Measurements from ENCODE around the gene SLC35F4. TPM values are rescaled to one million over a fixed set of nuclear protein-coding genes. Genes with fewer than 3 reads are reported as not detected.

Gene SLC35F4
- polyA plus RNA-seq, 1 donor (not counting 4 experiments of a cell fraction or from before 2014, with no cell fraction given), result not detected

DNA sequence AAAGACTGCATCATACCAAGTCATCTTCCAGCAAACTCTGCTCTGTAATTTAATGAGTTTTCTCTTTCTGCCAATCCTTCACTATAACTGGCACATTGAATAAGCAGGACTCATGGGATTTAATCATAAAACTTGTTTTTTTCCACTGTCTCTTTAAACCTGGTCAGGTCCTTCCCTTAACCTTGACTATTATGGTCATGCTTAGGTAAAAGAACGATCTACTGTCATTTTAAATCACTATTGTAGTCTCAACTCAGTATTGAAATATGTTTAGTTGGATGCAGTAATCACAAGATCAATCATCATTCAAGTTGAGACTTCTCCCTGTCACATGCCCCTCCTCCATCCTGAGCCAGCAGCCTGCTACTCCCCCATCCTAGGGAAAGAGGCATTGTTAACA is 56.1 kb downstream of the SLC35F4 start:
- no peaks in the 10 kb centered on the region for H3K36me3 ChIP-seq (ENCODE audit: control insufficient read depth in 2 of 2, extremely low read depth in 1 of 2, insufficient read depth in 2 of 2, low read length in 2 of 2)
- no peak overlapping the region for H3K4me3 ChIP-seq (ENCODE audit: control insufficient read depth in 2 of 3, extremely low read depth in 1 of 3, insufficient read depth in 2 of 3, low read depth in 1 of 3, low read length in 3 of 3)
- H3K79me2 ChIP-seq (ENCODE audit: control insufficient read depth, insufficient read depth, low read length), result no peaks in the 10 kb centered on the region
- dilution Hi-C loops (cut with MboI; ENCODE audit: extremely low pct_ligation_motif_present, low sequenced_read_pairs), result no loop called here
- H3K27ac ChIP-seq (ENCODE audit: control insufficient read depth, insufficient read depth, low read length), result no peak overlapping the region
- no peak overlapping the region for H3K4me2 ChIP-seq (ENCODE audit: control insufficient read depth, extremely low read depth, insufficient read depth, low read depth, low read length)
- H3K4me1 ChIP-seq (ENCODE audit: control insufficient read depth, extremely low read depth, insufficient read depth, low read length), result no peaks in the 10 kb centered on the region
- no peak for TF ChIP-seq EZH2 (IDR thresholded peaks at IDR 0.05; ENCODE audit: low read length)
- TF ChIP-seq, protein P1, sequence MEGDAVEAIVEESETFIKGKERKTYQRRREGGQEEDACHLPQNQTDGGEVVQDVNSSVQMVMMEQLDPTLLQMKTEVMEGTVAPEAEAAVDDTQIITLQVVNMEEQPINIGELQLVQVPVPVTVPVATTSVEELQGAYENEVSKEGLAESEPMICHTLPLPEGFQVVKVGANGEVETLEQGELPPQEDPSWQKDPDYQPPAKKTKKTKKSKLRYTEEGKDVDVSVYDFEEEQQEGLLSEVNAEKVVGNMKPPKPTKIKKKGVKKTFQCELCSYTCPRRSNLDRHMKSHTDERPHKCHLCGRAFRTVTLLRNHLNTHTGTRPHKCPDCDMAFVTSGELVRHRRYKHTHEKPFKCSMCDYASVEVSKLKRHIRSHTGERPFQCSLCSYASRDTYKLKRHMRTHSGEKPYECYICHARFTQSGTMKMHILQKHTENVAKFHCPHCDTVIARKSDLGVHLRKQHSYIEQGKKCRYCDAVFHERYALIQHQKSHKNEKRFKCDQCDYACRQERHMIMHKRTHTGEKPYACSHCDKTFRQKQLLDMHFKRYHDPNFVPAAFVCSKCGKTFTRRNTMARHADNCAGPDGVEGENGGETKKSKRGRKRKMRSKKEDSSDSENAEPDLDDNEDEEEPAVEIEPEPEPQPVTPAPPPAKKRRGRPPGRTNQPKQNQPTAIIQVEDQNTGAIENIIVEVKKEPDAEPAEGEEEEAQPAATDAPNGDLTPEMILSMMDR (optimal IDR thresholded peaks at IDR 0.05 in 1 of 3, IDR thresholded peaks at IDR 0.05 in 1 of 3, conservative IDR thresholded peaks at IDR 0.05 in 1 of 3; ENCODE audit: extremely low read depth in 1 of 3, insufficient read depth in 2 of 3, low read length in 3 of 3), result no peak
- no peak overlapping the region for H3K9ac ChIP-seq (ENCODE audit: control insufficient read depth, extremely low read depth, insufficient read depth, low read length)
- no peak overlapping the region for H2AFZ ChIP-seq (ENCODE audit: control insufficient read depth, low read length)
- FAIRE-seq, result no peak
- H3K9me3 ChIP-seq (ENCODE audit: control insufficient read depth, low read depth, low read length), result no peaks in the 10 kb centered on the region
- H3K27me3 ChIP-seq (ENCODE audit: control insufficient read depth, extremely low read depth, insufficient read depth, low read length), result no peaks in the 10 kb centered on the region
- H3K9me1 ChIP-seq (ENCODE audit: control insufficient read depth, extremely low read depth, insufficient read depth, low read length), result no peaks in the 10 kb centered on the region
- H4K20me1 ChIP-seq (ENCODE audit: control insufficient read depth, extremely low read depth, insufficient read depth, low read length), result no peaks in the 10 kb centered on the region
- DNase-seq (ENCODE audit: low read depth, low spot score), result no peak

DNA sequence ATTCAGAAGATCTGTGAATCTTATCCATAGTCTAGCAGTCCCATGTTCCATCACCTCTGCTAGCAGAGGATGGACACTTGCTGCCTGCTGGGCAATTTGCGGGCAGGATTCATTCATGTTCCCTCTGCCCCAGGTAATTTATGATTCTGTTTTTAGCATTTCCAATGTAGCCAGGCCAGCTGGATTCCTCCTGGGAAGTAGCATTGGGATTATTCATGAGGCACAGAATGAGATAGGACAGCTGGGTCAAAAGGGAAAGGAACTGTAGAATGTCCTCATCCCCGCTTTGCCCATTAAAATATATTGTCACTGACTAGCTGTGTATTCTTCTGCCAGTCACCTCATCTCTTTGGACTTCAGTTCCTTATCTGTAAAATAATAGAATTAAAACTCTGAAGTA is 68.7 kb downstream of the SLC35F4 start:
- Histone ChIP-seq H3K9me1 (ENCODE audit: control insufficient read depth, extremely low read depth, insufficient read depth, low read length) (no peaks in the 10 kb centered on the region), H3K4me3 (ENCODE audit: control insufficient read depth in 2 of 3, extremely low read depth in 1 of 3, insufficient read depth in 2 of 3, low read depth in 1 of 3, low read length in 3 of 3) (no peak overlapping the region), H3K4me1 (ENCODE audit: control insufficient read depth, extremely low read depth, insufficient read depth, low read length) (no peaks in the 10 kb centered on the region), H3K9ac (ENCODE audit: control insufficient read depth, extremely low read depth, insufficient read depth, low read length) (no peak overlapping the region), H4K20me1 (ENCODE audit: control insufficient read depth, extremely low read depth, insufficient read depth, low read length) (no peaks in the 10 kb centered on the region), H2AFZ (ENCODE audit: control insufficient read depth, low read length) (no peak overlapping the region), H3K9me3 (ENCODE audit: control insufficient read depth, low read depth, low read length) (no peaks in the 10 kb centered on the region), H3K79me2 (ENCODE audit: control insufficient read depth, insufficient read depth, low read length) (no peaks in the 10 kb centered on the region), H3K27ac (ENCODE audit: control insufficient read depth, insufficient read depth, low read length) (no peak overlapping the region), H3K36me3 (ENCODE audit: control insufficient read depth in 2 of 2, extremely low read depth in 1 of 2, insufficient read depth in 2 of 2, low read length in 2 of 2) (no peaks in the 10 kb centered on the region), H3K4me2 (ENCODE audit: control insufficient read depth, extremely low read depth, insufficient read depth, low read depth, low read length) (no peak overlapping the region), H3K27me3 (ENCODE audit: control insufficient read depth, extremely low read depth, insufficient read depth, low read length) (no peaks in the 10 kb centered on the region)
- no peak for TF ChIP-seq EZH2 (IDR thresholded peaks at IDR 0.05; ENCODE audit: low read length)
- TF ChIP-seq, protein P1 (optimal IDR thresholded peaks at IDR 0.05 in 1 of 3, IDR thresholded peaks at IDR 0.05 in 1 of 3, conservative IDR thresholded peaks at IDR 0.05 in 1 of 3; ENCODE audit: extremely low read depth in 1 of 3, insufficient read depth in 2 of 3, low read length in 3 of 3), result no peak
- dilution Hi-C loops (cut with MboI; ENCODE audit: extremely low pct_ligation_motif_present, low sequenced_read_pairs), result no loop called here
- no peak for DNase-seq (ENCODE audit: low read depth, low spot score)
- no peak for FAIRE-seq
